Fibroblast of mammary gland (primary cell): ENCODE measurements around the gene TRPM7.

Experiments used
- DNase-seq: peaks from one replicate; pipeline ENCODE4 v3.0.0-alpha.2; 2010; ENCODE audit warnings: low read depth
- H3K4me3 ChIP-seq: 2 replicates; pipeline ENCODE4 v1.5.1; 2011; ENCODE audit warnings: low read depth, mild to moderate bottlenecking, low read length, moderate library complexity; ENCODE audit not compliant: control insufficient read depth
- TF ChIP-seq, protein P1 (sequence below): conservative IDR thresholded peaks from 2 replicates; pipeline ENCODE4 v1.5.1; 2011; ENCODE audit warnings: low read depth, low read length, inconsistent platforms; ENCODE audit not compliant: control insufficient read depth, insufficient read depth

TRPM7 gene

DNA sequence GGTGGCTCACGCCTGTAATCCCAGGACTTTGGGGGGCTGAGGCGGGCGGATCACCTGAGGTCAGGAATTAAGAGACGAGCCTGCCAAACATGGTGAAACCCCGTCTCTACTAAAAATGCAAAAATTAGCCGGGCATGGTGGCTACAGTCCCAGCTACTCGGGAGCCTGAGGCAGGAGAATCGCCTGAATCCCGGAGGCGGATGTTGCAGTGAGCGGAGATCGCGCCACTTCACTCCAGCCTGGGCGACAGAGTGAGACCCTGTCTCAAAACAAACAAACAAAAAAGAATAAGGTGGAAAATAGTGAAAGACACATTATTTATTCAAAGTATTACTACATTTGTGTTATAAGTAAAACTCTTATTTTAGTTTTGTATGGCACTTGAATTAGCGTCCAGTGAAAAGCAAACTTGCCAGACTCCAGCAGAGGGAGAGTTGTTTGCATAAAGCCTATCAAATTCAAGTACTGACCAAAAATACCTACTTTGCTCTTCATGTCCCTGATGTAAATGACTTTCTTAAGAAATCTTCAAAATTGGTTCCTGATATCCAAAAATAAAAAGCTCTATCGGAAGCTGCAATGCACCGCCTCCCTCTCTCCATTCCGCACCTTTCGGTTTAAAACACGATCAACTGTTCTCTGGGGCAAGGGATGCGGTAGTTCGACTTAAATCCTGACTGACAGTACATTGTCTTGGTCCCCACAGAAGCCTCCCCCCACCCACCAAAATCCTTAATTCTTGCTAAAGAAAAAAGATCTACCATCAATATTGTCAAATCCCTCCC is 1.2 kb downstream of the TRPM7 start:
- no peak for DNase-seq
- H3K4me3 ChIP-seq: peak overlapping the region; percentile 97
- TF ChIP-seq, protein P1, sequence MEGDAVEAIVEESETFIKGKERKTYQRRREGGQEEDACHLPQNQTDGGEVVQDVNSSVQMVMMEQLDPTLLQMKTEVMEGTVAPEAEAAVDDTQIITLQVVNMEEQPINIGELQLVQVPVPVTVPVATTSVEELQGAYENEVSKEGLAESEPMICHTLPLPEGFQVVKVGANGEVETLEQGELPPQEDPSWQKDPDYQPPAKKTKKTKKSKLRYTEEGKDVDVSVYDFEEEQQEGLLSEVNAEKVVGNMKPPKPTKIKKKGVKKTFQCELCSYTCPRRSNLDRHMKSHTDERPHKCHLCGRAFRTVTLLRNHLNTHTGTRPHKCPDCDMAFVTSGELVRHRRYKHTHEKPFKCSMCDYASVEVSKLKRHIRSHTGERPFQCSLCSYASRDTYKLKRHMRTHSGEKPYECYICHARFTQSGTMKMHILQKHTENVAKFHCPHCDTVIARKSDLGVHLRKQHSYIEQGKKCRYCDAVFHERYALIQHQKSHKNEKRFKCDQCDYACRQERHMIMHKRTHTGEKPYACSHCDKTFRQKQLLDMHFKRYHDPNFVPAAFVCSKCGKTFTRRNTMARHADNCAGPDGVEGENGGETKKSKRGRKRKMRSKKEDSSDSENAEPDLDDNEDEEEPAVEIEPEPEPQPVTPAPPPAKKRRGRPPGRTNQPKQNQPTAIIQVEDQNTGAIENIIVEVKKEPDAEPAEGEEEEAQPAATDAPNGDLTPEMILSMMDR: peak; percentile 21

GRCh38 chr15:50681467-50681866 is 5.1 kb downstream of the TRPM7 start:
- TF ChIP-seq, protein P1: no peak
- DNase-seq: no peak
- no peak overlapping the region for H3K4me3 ChIP-seq

DNA sequence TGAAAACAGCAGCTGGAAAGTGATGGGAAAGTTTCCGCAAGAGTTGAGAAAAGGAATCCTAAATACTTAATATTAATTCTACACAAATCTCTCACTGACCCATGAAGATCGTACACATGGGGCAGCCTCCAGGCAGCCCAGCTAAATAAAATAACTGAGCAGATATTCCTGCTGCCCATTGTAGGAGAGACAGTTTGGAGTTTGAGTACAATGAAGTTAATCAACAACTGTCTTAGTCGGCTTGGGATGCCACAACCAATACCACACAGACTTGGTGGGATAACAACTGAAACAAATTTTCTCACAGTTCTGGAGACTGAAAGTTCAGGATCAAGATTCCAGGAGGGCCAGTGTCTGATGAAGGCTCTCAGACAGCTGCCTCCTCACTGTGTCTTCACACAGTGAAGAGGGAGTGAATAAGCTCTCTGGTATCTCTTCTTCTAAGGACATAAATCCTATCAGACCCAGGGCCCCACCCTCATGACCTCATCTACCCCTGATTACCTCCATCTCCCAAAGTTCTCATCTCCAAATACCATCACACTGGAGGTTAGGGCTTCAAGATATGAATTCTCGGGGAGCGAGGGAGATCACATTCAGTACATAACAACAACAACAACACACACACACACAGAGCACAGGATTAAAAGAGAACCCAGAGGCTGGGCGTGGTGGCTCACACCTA is 9.7 kb downstream of the TRPM7 start:
- DNase-seq: peak; percentile 70
- TF ChIP-seq, protein P1: no peak
- H3K4me3 ChIP-seq: no peak overlapping the region

GRCh38 chr15:50675535-50676144 is 11.0 kb downstream of the TRPM7 start:
- DNase-seq: peak; percentile 57
- H3K4me3 ChIP-seq: no peak overlapping the region
- TF ChIP-seq, protein P1: peak; percentile 73

DNA sequence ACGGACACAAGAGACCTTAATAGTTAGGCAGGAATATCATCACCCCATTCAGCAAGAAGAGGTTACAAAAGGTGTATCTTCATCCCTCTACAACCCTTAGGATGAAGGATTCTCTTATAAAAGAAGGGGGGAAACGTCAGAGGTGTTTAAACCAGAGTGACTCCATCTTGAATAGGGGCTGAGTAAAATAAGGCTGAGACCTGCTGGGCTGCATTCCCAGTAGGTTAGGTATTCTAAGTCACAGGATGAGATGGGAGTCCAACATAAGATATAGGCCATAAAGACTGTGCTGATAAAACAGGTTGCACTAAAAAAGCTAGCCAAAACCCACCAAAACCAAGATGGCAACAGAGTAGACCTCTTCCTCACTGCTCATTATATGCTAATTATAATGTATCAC is 16.5 kb downstream of the TRPM7 start:
- no peak overlapping the region for H3K4me3 ChIP-seq
- no peak for DNase-seq
- TF ChIP-seq, protein P1: no peak

DNA sequence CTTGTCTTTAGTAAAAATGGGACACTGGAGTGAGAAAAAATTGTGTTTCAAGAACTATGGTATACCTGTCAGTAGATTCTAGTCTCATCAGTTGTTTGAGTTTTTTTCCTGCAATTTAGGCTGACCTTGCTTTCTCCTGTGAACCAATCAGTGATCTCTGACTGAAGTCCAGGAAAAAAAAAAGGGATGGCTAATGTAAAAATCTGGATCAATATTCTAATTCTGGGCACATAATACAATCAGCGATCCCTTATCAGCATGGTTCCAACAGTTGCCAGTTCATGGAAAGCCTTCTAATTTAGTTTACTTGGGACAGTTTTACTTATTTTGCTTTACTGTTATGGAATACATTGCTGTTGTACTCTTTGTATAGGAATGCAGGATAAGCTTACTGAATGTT is 17.0 kb downstream of the TRPM7 start:
- TF ChIP-seq, protein P1: no peak
- no peak overlapping the region for H3K4me3 ChIP-seq
- DNase-seq: no peak
